Measurements from ENCODE around the gene SORCS1. TPM values are rescaled to one million over a fixed set of nuclear protein-coding genes. Genes with fewer than 3 reads are reported as not detected.

The SORCS1 gene
- total and polyA plus RNA-seq, 2 experiments from 2014 or later: 1.1 to 4.6 TPM

GRCh38 chr10:106563384-106563783 lies 601.1 kb downstream of the SORCS1 start:
- DNase-seq (ENCODE audit: low spot score): no peak
- no peaks in the 10 kb centered on the region for H3K9me3 ChIP-seq (ENCODE audit: low read depth)
- WGBS (ENCODE audit: low lambda C conversion rate, missing lambda C conversion rate): 71% methylated on average over 3 of the region's 3 CpGs
- TF ChIP-seq EZH2phosphoT487 (IDR thresholded peaks at IDR 0.05; ENCODE audit: low read depth, severe bottlenecking, unreplicated experiment): no peak
- TF ChIP-seq EZH2 (IDR thresholded peaks at IDR 0.05; ENCODE audit: borderline replicate concordance): no peak
- TF ChIP-seq, protein P1, sequence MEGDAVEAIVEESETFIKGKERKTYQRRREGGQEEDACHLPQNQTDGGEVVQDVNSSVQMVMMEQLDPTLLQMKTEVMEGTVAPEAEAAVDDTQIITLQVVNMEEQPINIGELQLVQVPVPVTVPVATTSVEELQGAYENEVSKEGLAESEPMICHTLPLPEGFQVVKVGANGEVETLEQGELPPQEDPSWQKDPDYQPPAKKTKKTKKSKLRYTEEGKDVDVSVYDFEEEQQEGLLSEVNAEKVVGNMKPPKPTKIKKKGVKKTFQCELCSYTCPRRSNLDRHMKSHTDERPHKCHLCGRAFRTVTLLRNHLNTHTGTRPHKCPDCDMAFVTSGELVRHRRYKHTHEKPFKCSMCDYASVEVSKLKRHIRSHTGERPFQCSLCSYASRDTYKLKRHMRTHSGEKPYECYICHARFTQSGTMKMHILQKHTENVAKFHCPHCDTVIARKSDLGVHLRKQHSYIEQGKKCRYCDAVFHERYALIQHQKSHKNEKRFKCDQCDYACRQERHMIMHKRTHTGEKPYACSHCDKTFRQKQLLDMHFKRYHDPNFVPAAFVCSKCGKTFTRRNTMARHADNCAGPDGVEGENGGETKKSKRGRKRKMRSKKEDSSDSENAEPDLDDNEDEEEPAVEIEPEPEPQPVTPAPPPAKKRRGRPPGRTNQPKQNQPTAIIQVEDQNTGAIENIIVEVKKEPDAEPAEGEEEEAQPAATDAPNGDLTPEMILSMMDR (IDR thresholded peaks at IDR 0.05; ENCODE audit: poor library complexity): no peak
- no peaks in the 10 kb centered on the region for H4K20me1 ChIP-seq (ENCODE audit: insufficient read depth, poor library complexity, severe bottlenecking)
- H3K4me1 ChIP-seq (ENCODE audit: insufficient read depth): no peaks in the 10 kb centered on the region
- no peaks in the 10 kb centered on the region for H3K9me2 ChIP-seq (replicated peaks; ENCODE audit: insufficient read depth)
- H3K27me3 ChIP-seq: no peaks in the 10 kb centered on the region
- H3K36me3 ChIP-seq (replicated peaks; ENCODE audit: insufficient read depth, low read depth): no peaks in the 10 kb centered on the region
- H2AFZ ChIP-seq: no peak overlapping the region
- H3K4me2 ChIP-seq: no peak overlapping the region
- no peaks in the 10 kb centered on the region for H3K79me2 ChIP-seq
- H3K27ac ChIP-seq: no peak overlapping the region
- H3K4me3 ChIP-seq: no peak overlapping the region

GRCh38 chr10:106560925-106561640 lies 603.4 kb downstream of the SORCS1 start:
- Histone ChIP-seq H3K4me3 (no peak overlapping the region), H4K20me1 (ENCODE audit: insufficient read depth, poor library complexity, severe bottlenecking) (no peaks in the 10 kb centered on the region), H3K4me1 (ENCODE audit: insufficient read depth) (no peaks in the 10 kb centered on the region), H3K27ac (no peak overlapping the region), H3K4me2 (no peak overlapping the region), H3K9me2 (replicated peaks; ENCODE audit: insufficient read depth) (no peaks in the 10 kb centered on the region), H3K27me3 (no peaks in the 10 kb centered on the region), H3K79me2 (no peaks in the 10 kb centered on the region), H2AFZ (no peak overlapping the region), H3K9me3 (ENCODE audit: low read depth) (no peaks in the 10 kb centered on the region), H3K36me3 (replicated peaks; ENCODE audit: insufficient read depth, low read depth) (no peaks in the 10 kb centered on the region)
- WGBS (ENCODE audit: low lambda C conversion rate, missing lambda C conversion rate): 90% methylated on average over 5 of the region's 5 CpGs
- no peak for TF ChIP-seq EZH2phosphoT487 (IDR thresholded peaks at IDR 0.05; ENCODE audit: low read depth, severe bottlenecking, unreplicated experiment)
- TF ChIP-seq EZH2 (IDR thresholded peaks at IDR 0.05; ENCODE audit: borderline replicate concordance): no peak
- TF ChIP-seq, protein P1 (IDR thresholded peaks at IDR 0.05; ENCODE audit: poor library complexity): no peak
- DNase-seq (ENCODE audit: low spot score): no peak

DNA sequence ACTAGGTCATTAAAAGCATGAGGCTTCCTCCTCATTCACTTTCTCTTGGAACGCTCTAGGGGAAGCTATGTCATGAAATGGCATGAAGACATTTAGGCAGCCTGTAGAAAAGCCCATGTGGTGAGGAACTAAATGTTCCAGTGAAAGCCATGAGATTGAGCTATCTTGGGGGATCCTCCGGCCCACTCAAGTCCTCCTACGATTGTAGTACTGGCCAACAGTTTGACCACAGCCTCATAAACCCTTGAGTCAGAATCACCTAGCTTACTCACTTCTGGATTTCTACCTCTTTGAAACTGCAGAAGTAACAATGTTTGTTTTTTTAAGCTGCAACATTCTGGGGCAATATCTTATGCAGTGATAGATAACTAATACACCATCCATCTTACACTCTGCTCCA lies 605.1 kb downstream of the SORCS1 start:
- 89% methylated on average over 3 of the region's 3 CpGs for WGBS (ENCODE audit: low lambda C conversion rate, missing lambda C conversion rate)
- Histone ChIP-seq H3K4me3 (no peak overlapping the region), H3K4me1 (ENCODE audit: insufficient read depth) (no peaks in the 10 kb centered on the region), H2AFZ (no peak overlapping the region), H3K79me2 (no peaks in the 10 kb centered on the region), H3K27me3 (no peaks in the 10 kb centered on the region), H3K9me3 (ENCODE audit: low read depth) (no peaks in the 10 kb centered on the region), H3K36me3 (replicated peaks; ENCODE audit: insufficient read depth, low read depth) (no peaks in the 10 kb centered on the region), H3K4me2 (no peak overlapping the region), H3K27ac (no peak overlapping the region), H3K9me2 (replicated peaks; ENCODE audit: insufficient read depth) (no peaks in the 10 kb centered on the region), H4K20me1 (ENCODE audit: insufficient read depth, poor library complexity, severe bottlenecking) (no peaks in the 10 kb centered on the region)
- no peak for TF ChIP-seq EZH2phosphoT487 (IDR thresholded peaks at IDR 0.05; ENCODE audit: low read depth, severe bottlenecking, unreplicated experiment)
- DNase-seq (ENCODE audit: low spot score): no peak

DNA sequence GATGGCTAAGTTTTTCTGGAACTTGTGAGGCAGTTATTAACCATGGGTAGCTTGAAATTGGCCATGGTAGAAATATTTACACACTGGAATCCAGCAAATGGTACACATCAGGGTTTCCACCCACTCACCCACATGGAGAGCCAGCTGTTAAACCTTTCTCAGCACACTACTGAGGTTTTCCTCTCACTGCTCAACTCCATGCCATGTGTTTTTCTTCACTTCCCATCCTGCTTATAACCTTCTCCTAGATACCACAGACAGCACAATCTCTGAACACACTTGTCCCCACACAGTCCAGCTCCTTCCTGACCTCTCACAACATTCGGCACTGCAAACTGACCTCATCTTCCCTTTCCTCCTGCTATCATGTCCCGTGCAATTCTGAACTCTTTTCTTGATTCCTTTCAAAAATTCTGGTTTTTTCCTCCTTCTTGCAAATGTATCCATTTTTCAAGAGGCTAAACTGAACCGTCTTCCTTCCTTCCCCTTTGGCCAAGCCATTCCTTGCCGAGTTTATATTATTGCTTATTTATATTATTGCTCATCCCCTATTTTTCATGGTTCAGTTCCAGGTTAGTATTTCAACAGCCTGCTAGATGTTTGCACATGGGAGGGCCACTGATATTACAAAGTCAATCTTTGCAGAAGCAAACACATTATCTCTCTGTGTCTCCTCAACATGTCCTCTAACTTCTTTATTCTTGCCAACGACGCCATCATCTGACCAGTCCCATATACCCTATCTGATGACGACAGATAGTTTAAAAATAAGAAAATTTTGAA lies 606.4 kb downstream of the SORCS1 start:
- no peak overlapping the region for H3K4me3 ChIP-seq
- H3K36me3 ChIP-seq (replicated peaks; ENCODE audit: insufficient read depth, low read depth): no peaks in the 10 kb centered on the region
- no peaks in the 10 kb centered on the region for H4K20me1 ChIP-seq (ENCODE audit: insufficient read depth, poor library complexity, severe bottlenecking)
- H3K9me2 ChIP-seq (replicated peaks; ENCODE audit: insufficient read depth): no peaks in the 10 kb centered on the region
- H3K27me3 ChIP-seq: no peaks in the 10 kb centered on the region
- no peaks in the 10 kb centered on the region for H3K4me1 ChIP-seq (ENCODE audit: insufficient read depth)
- H3K27ac ChIP-seq: no peak overlapping the region
- no peak for DNase-seq (ENCODE audit: low spot score)
- H3K9me3 ChIP-seq (ENCODE audit: low read depth): no peaks in the 10 kb centered on the region
- no peak overlapping the region for H3K4me2 ChIP-seq
- H3K79me2 ChIP-seq: no peaks in the 10 kb centered on the region
- H2AFZ ChIP-seq: no peak overlapping the region
- WGBS (ENCODE audit: low lambda C conversion rate, missing lambda C conversion rate): 74% methylated on average over 7 of the region's 7 CpGs
- TF ChIP-seq EZH2phosphoT487 (IDR thresholded peaks at IDR 0.05; ENCODE audit: low read depth, severe bottlenecking, unreplicated experiment): no peak
- TF ChIP-seq EZH2 (IDR thresholded peaks at IDR 0.05; ENCODE audit: borderline replicate concordance): no peak
- TF ChIP-seq, protein P1 (IDR thresholded peaks at IDR 0.05; ENCODE audit: poor library complexity): no peak
